Endothelial cell of umbilical vein (primary cell): ENCODE results near the gene SIRT4. TPM values are rescaled to one million over a fixed set of nuclear protein-coding genes. Genes with fewer than 3 reads are reported as not detected.
A peak's percentile ranks its signal among the peaks of the same experiment; 100 is the strongest.

Experiments used
- BruUV-seq: library from RNA; stranded (reverse); fragments of 400-500 nt; replicated peaks from 2 replicates; lab custom pipeline; 2021; lab: Mats Ljungman, UMichigan
- CTCF ChIA-PET: fragments of 300-600, 350-600 bp; sonication (Branson Sonifier 250); formaldehyde crosslinking; loops from one replicate; lab custom pipeline; 2021; ENCODE audit warnings: antibody characterized with exemption, inconsistent platforms; lab: Charles Lee
- POLR2A ChIA-PET: fragments of 300-600, 350-600 bp; sonication (Branson Sonifier 250); formaldehyde crosslinking; loops from one replicate; lab custom pipeline; 2021; ENCODE audit warnings: antibody characterized with exemption, inconsistent platforms; lab: Charles Lee
- DNase-seq: peaks from one replicate; pipeline ENCODE4 v3.0.0-alpha.2; 2011; ENCODE audit warnings: low read depth, low spot score
- FAIRE-seq: peaks from 2 replicates; lab custom pipeline; 2011; peaks lifted over from hg19 to GRCh38; lab: Jason Lieb, UNC
- H2AFZ ChIP-seq: 2 replicates; pipeline ENCODE4 v1.6.0; 2012; ENCODE audit warnings: low read depth, low read length, control low read depth, inconsistent platforms
- H3K27ac ChIP-seq: 2 replicates; pipeline ENCODE4 v1.5.1; 2011; ENCODE audit warnings: low read depth, mild to moderate bottlenecking, control low read depth, low read length, moderate library complexity; ENCODE audit not compliant: insufficient read depth
- H3K27me3 ChIP-seq, 2 experiments: 2 replicates each; pipeline versions ENCODE4 v1.6.0 to v1.6.1; 2011; ENCODE audit warnings: low read length in 2 of 2, mixed read lengths in 1 of 2; ENCODE audit not compliant: control insufficient read depth in 2 of 2, insufficient read depth in 2 of 2
- H3K36me3 ChIP-seq, 2 experiments: 2 replicates in 1 of 2; 3 replicates in 1 of 2; pipeline ENCODE4 v1.5.1; 2011; ENCODE audit warnings: low read length in 2 of 2, mild to moderate bottlenecking in 1 of 2, moderate library complexity in 1 of 2; ENCODE audit not compliant: control insufficient read depth in 2 of 2, insufficient read depth in 2 of 2; ENCODE audit errors: extremely low read depth in 1 of 2
- H3K4me1 ChIP-seq: 3 replicates; pipeline ENCODE4 v1.5.1; 2011; ENCODE audit warnings: mild to moderate bottlenecking, low read length; ENCODE audit not compliant: control insufficient read depth, insufficient read depth; ENCODE audit errors: extremely low read depth
- H3K4me2 ChIP-seq: 2 replicates; pipeline ENCODE4 v1.6.1; 2011; ENCODE audit warnings: low read length, control low read depth, mixed read lengths; ENCODE audit not compliant: insufficient read depth
- H3K4me3 ChIP-seq, 3 experiments: fragments of 200-600 bp in 1 of 3; sonication (generic), shearing (Covaris generic) in 1 of 3; replicated peaks in 1 of 3; 2 replicates each; pipeline ENCODE4 v1.5.1; 2011 to 2016; ENCODE audit warnings: control low read depth in 3 of 3, low read length in 3 of 3, mild to moderate bottlenecking in 2 of 3, inconsistent platforms in 1 of 3, low read depth in 1 of 3, moderate library complexity in 1 of 3; ENCODE audit not compliant: insufficient read depth in 1 of 3
- H3K79me2 ChIP-seq: 2 replicates; pipeline ENCODE4 v1.6.0; 2012; ENCODE audit warnings: low read length, inconsistent platforms; ENCODE audit not compliant: control insufficient read depth, insufficient read depth
- H3K9ac ChIP-seq: replicated peaks from 2 replicates; pipeline ENCODE3; 2011; ENCODE audit warnings: low read length, control low read depth; ENCODE audit not compliant: insufficient read depth; ENCODE audit errors: extremely low read depth
- H3K9me1 ChIP-seq: replicated peaks from 3 replicates; pipeline ENCODE4 v1.6.0; 2011; ENCODE audit warnings: mild to moderate bottlenecking, low read length; ENCODE audit not compliant: control insufficient read depth, insufficient read depth; ENCODE audit errors: extremely low read depth
- H3K9me3 ChIP-seq: replicated peaks from 2 replicates; pipeline ENCODE4 v1.5.1; 2012; ENCODE audit warnings: low read length, inconsistent platforms; ENCODE audit not compliant: control insufficient read depth, insufficient read depth
- H4K20me1 ChIP-seq: replicated peaks from 2 replicates; pipeline ENCODE3; 2011; ENCODE audit warnings: mild to moderate bottlenecking, low read length; ENCODE audit not compliant: control insufficient read depth, insufficient read depth; ENCODE audit errors: extremely low read depth
- EZH2 ChIP-seq: IDR thresholded peaks from 2 replicates; pipeline ENCODE4 v1.6.1; 2012; ENCODE audit warnings: borderline replicate concordance, low read depth, mild to moderate bottlenecking, moderate library complexity, low read length, inconsistent platforms; ENCODE audit not compliant: severe bottlenecking
- FOS ChIP-seq: IDR thresholded peaks from 2 replicates; pipeline ENCODE4 v1.6.1; 2011; ENCODE audit warnings: mild to moderate bottlenecking, low read length, moderate library complexity, borderline replicate concordance; ENCODE audit not compliant: insufficient read depth
- GATA2 ChIP-seq: IDR thresholded peaks from 2 replicates; pipeline ENCODE4 v1.7.0; 2011; ENCODE audit warnings: low read depth, mild to moderate bottlenecking, moderate library complexity, mixed read lengths, low read length; ENCODE audit not compliant: insufficient read length, insufficient read depth
- JUN ChIP-seq: IDR thresholded peaks from 2 replicates; pipeline ENCODE4 v1.6.1; 2011; ENCODE audit warnings: borderline replicate concordance, low read depth; ENCODE audit not compliant: insufficient read length, insufficient read depth
- MYC ChIP-seq: IDR thresholded peaks from one replicate; pipeline ENCODE4 v1.6.1; 2011; ENCODE audit warnings: mild to moderate bottlenecking, low read depth, low read length
- POLR2A ChIP-seq: IDR thresholded peaks from 2 replicates; pipeline ENCODE4 v1.6.1; 2012; ENCODE audit warnings: low read depth, mild to moderate bottlenecking, control low read depth, low read length
- POLR2AphosphoS5 ChIP-seq: IDR thresholded peaks from 2 replicates; pipeline ENCODE4 v1.6.1; 2012; ENCODE audit warnings: low read depth, mild to moderate bottlenecking, control low read depth, low read length, moderate library complexity; ENCODE audit not compliant: insufficient read depth
- dilution Hi-C: fragments of 300-500 bp; cut with MboI; formaldehyde crosslinking; loops from one replicate; pipeline ENCODE4 v1.15.0; 2019; ENCODE audit warnings: low sequenced_read_pairs; ENCODE audit not compliant: extremely low pct_ligation_motif_present
- intact Hi-C: fragments of 100-400 bp; cut with micrococcal nuclease; formaldehyde crosslinking; loops from one replicate; pipeline ENCODE4 v1.10.0; 2022
- polyA plus RNA-seq, 4 experiments: library from polyadenylated mRNA; depleted of rRNA in 3 of 4; stranded (reverse) in 3 of 4; unstranded in 1 of 4; fragments of >200 nt; gene quantifications; 2 replicates each; pipeline versions ENCODE4 v1.2.1 to v1.2.3, GENCODE V29; 2011 to 2012; ENCODE audit warnings: missing spikeins in 1 of 4
- small RNA-seq: library from RNA; depleted of rRNA; stranded (forward); fragments of <200 nt; gene quantifications from one replicate; pipeline ENCODE3, GENCODE V24; 2012; ENCODE audit warnings: low replicate concordance, low read depth; ENCODE audit not compliant: insufficient read depth, insufficient read length
- total RNA-seq: library from RNA; stranded (reverse); gene quantifications from 2 replicates; pipeline ENCODE4 v1.2.3, GENCODE V29; 2021
- TF ChIP-seq, protein P1 (sequence below): IDR thresholded peaks from 2 replicates; pipeline ENCODE4 v1.6.1; 2011; ENCODE audit not compliant: insufficient read depth, insufficient read length
- TF ChIP-seq, protein P2 (sequence below), 2 donors: IDR thresholded peaks; 1 replicate in 1 of 2; 2 replicates in 1 of 2; pipeline ENCODE4 v1.5.1; 2011; ENCODE audit warnings: low read length in 2 of 2, mild to moderate bottlenecking in 2 of 2, moderate library complexity in 2 of 2, control low read depth in 1 of 2, inconsistent platforms in 1 of 2, low read depth in 1 of 2; ENCODE audit not compliant: insufficient read depth in 1 of 2; ENCODE audit errors: extremely low read depth in 1 of 2

SIRT4 gene
- total and polyA plus RNA-seq, 2 donors (not counting 3 experiments of a cell fraction or from before 2014, with no cell fraction given), result 0.79 to 1.2 TPM

DNA sequence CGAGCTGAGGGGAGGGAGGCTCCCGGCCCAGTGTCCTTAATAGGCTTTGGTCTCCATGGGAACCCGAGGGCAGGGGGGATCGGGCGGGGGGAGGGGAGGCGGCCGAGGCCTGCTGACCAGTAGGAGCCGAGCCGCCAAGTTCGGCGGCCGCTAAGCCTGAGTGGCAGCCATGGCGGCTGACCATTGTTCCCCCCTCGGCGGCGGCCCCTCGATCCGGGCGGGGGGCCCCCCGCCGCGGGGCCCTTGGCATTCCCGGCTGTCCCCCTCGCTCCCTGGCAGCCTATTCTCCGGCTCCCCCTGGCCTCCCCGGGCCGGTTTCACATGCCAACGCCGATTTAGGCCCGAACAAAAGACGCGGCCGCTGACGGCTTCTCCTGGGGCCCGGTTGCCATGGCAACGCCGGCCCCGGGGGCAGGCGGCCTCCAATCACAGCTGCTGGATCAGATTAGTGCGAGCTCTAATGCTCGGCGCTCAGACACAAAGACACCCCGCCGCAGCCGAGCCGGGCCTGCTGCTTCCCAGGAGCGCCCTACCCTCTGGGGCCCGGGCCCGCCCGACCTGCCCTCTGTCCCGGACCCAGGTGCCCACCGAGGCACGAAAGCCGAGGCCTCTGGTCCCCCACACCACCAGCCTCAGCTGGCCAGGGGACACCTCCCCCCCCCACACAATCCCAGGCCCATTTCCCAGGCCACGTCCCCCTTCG is 59.5 kb downstream of the SIRT4 start:
- TF ChIP-seq GATA2 (no peak), FOS (no peak), POLR2A (no peak), MYC (no peak), JUN (no peak), EZH2 (no peak), POLR2AphosphoS5 (no peak)
- TF ChIP-seq, protein P1, sequence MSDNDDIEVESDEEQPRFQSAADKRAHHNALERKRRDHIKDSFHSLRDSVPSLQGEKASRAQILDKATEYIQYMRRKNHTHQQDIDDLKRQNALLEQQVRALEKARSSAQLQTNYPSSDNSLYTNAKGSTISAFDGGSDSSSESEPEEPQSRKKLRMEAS, result no peak
- TF ChIP-seq, protein P2, sequence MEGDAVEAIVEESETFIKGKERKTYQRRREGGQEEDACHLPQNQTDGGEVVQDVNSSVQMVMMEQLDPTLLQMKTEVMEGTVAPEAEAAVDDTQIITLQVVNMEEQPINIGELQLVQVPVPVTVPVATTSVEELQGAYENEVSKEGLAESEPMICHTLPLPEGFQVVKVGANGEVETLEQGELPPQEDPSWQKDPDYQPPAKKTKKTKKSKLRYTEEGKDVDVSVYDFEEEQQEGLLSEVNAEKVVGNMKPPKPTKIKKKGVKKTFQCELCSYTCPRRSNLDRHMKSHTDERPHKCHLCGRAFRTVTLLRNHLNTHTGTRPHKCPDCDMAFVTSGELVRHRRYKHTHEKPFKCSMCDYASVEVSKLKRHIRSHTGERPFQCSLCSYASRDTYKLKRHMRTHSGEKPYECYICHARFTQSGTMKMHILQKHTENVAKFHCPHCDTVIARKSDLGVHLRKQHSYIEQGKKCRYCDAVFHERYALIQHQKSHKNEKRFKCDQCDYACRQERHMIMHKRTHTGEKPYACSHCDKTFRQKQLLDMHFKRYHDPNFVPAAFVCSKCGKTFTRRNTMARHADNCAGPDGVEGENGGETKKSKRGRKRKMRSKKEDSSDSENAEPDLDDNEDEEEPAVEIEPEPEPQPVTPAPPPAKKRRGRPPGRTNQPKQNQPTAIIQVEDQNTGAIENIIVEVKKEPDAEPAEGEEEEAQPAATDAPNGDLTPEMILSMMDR (IDR thresholded peaks at IDR 0.05; ENCODE audit: extremely low read depth in 1 of 2, insufficient read depth in 1 of 2, low read depth in 1 of 2, low read length in 2 of 2), result no peak
- H3K36me3 ChIP-seq, result no peaks in the 10 kb centered on the region
- H3K9ac ChIP-seq, result peak overlapping the region; percentile 40
- H3K4me1 ChIP-seq, result no peaks in the 10 kb centered on the region
- no peaks in the 10 kb centered on the region for H4K20me1 ChIP-seq
- dilution Hi-C loops (no loop called here), intact Hi-C loops (loop anchor here (1.0 kb wide), 1 partner anchor 69 kb away; no protein-coding TSS in a partner anchor)
- no peaks in the 10 kb centered on the region for H3K9me1 ChIP-seq
- POLR2A ChIA-PET, result interaction anchor here (0.6 kb wide), 1 partner anchor 23 kb away, joined by 8 read pairs; no protein-coding TSS in a partner anchor
- FAIRE-seq (no peak), DNase-seq (peak; percentile 70)
- no peaks in the 10 kb centered on the region for H3K9me3 ChIP-seq
- BruUV-seq, result no TSS peak
- H3K79me2 ChIP-seq, result no peaks in the 10 kb centered on the region
- CTCF ChIA-PET, result interaction anchor here (1.2 to 2.4 kb wide), 3 partner anchors 14 to 69 kb away, joined by 4 to 11 read pairs (median 8); no protein-coding TSS in a partner anchor
- peak overlapping the region in 1 of 3 experiments; percentile 35 for H3K4me3 ChIP-seq
- H3K4me2 ChIP-seq, result peak overlapping the region; percentile 59
- no peak overlapping the region for H3K27ac ChIP-seq
- peaks cover 5 to 7% of the 10 kb centered on the region in 2 experiments for H3K27me3 ChIP-seq
- H2AFZ ChIP-seq, result peak overlapping the region; percentile 59

Small RNAs within 50 kb of the gene (small RNA-seq; reads per million reads assigned to genes)
- gene RNU4-1 (8.3 reads per million, percentile 55 among the genes with 10 or more reads in this experiment), gene RNU4-2 (115 reads per million, percentile 98 among the genes with 10 or more reads in this experiment), gene RNU6-1088P (not detected)

Other genes with a start within 250 kb of the SIRT4 start
- 80.3 and 82.8 TPM in 2 replicates for gene RAB35, start 185.6 kb upstream of the SIRT4 start, total RNA-seq
- 70.5 and 73.7 TPM in 2 replicates for gene RAB35, start 185.6 kb upstream of the SIRT4 start, polyA plus RNA-seq
- gene GCN1, start 107.6 kb upstream of the SIRT4 start, total RNA-seq, result 79.1 and 101 TPM in 2 replicates
- gene GCN1, start 107.6 kb upstream of the SIRT4 start, polyA plus RNA-seq, result 30.1 and 38.3 TPM in 2 replicates
- gene RPLP0, start 101.2 kb upstream of the SIRT4 start, total RNA-seq, result 2,020 and 2,099 TPM in 2 replicates
- 7,015 and 7,522 TPM in 2 replicates for gene RPLP0, start 101.2 kb upstream of the SIRT4 start, polyA plus RNA-seq
- 228 and 258 TPM in 2 replicates for gene PXN, start 36.6 kb upstream of the SIRT4 start, total RNA-seq
- 132 and 192 TPM in 2 replicates for gene PXN, start 36.6 kb upstream of the SIRT4 start, polyA plus RNA-seq
- 2,424 and 7,220 TPM in 2 replicates for gene RNU4-2, start 10.4 kb upstream of the SIRT4 start, total RNA-seq
- under 0.01 TPM in 2 replicates for gene RNU4-2, start 10.4 kb upstream of the SIRT4 start, polyA plus RNA-seq
- 2,141 and 7,155 TPM in 2 replicates for gene RNU4-1, start 9.1 kb upstream of the SIRT4 start, total RNA-seq
- gene RNU4-1, start 9.1 kb upstream of the SIRT4 start, polyA plus RNA-seq, result under 0.01 TPM in 2 replicates
- not detected in 2 replicates for gene PLA2G1B, start 25.5 kb downstream of the SIRT4 start, total RNA-seq
- gene PLA2G1B, start 25.5 kb downstream of the SIRT4 start, polyA plus RNA-seq, result not detected in 2 replicates
- 0.12 TPM in 1 of 2 replicates, not detected in the other for gene MSI1, start 66.8 kb downstream of the SIRT4 start, total RNA-seq
- gene MSI1, start 66.8 kb downstream of the SIRT4 start, polyA plus RNA-seq, result 0.01 TPM in 1 of 2 replicates, not detected in the other
- gene COX6A1, start 135.8 kb downstream of the SIRT4 start, total RNA-seq, result 299 and 302 TPM in 2 replicates
- 1,327 and 1,773 TPM in 2 replicates for gene COX6A1, start 135.8 kb downstream of the SIRT4 start, polyA plus RNA-seq
- gene TRIAP1, start 144.1 kb downstream of the SIRT4 start, total RNA-seq, result 46.0 and 48.1 TPM in 2 replicates
- gene TRIAP1, start 144.1 kb downstream of the SIRT4 start, polyA plus RNA-seq, result 18.0 and 26.1 TPM in 2 replicates
- 28.8 and 33.1 TPM in 2 replicates for gene GATC, start 144.1 kb downstream of the SIRT4 start, total RNA-seq
- gene GATC, start 144.1 kb downstream of the SIRT4 start, polyA plus RNA-seq, result 11.8 and 13.0 TPM in 2 replicates
- 226 and 238 TPM in 2 replicates for gene SRSF9, start 167.4 kb downstream of the SIRT4 start, total RNA-seq
- 97.7 and 153 TPM in 2 replicates for gene SRSF9, start 167.4 kb downstream of the SIRT4 start, polyA plus RNA-seq
- 469 TPM in 2 replicates for gene DYNLL1, start 193.8 kb downstream of the SIRT4 start, total RNA-seq
- 538 and 600 TPM in 2 replicates for gene DYNLL1, start 193.8 kb downstream of the SIRT4 start, polyA plus RNA-seq
- 19.7 and 27.2 TPM in 2 replicates for gene COQ5, start 226.8 kb downstream of the SIRT4 start, total RNA-seq
- 18.4 and 23.7 TPM in 2 replicates for gene COQ5, start 226.8 kb downstream of the SIRT4 start, polyA plus RNA-seq
- gene RNF10, start 232.0 kb downstream of the SIRT4 start, total RNA-seq, result 192 and 236 TPM in 2 replicates
- 92.1 and 120 TPM in 2 replicates for gene RNF10, start 232.0 kb downstream of the SIRT4 start, polyA plus RNA-seq